Astrocyte of the spinal cord (primary cell): ENCODE measurements around the gene NCAPD2.
A peak's percentile ranks its signal among the peaks of the same experiment; 100 is the strongest.
"Not testable (repeated sequence)": the region's sequence is repeated elsewhere in the genome, so short reads cannot be mapped to it uniquely, and the experiment has no call there.

Source experiments
- DNase-seq: peaks from one replicate; pipeline ENCODE4 v3.0.0; 2011; ENCODE audit warnings: low read depth, low spot score
- H3K4me3 ChIP-seq: 2 replicates; pipeline ENCODE4 v1.5.1; 2011; ENCODE audit warnings: low read depth, mild to moderate bottlenecking, low read length, moderate library complexity
- in situ Hi-C: cut with HindIII; loops from 2 replicates; pipeline ENCODE4 v1.10.0; 2017; ENCODE audit warnings: low sequenced_read_pairs
- TF ChIP-seq, protein P1 (sequence below): IDR thresholded peaks from 2 replicates; pipeline ENCODE4 v1.5.1; 2012; ENCODE audit warnings: low read depth, mild to moderate bottlenecking, low read length, inconsistent platforms

Gene NCAPD2

GRCh38 chr12:6554168-6555017, 60.5 kb downstream of the NCAPD2 start:
- peak; percentile 77 for DNase-seq
- H3K4me3 ChIP-seq = peak overlapping the region; percentile 76
- in situ Hi-C loops = no loop called here
- TF ChIP-seq, protein P1, sequence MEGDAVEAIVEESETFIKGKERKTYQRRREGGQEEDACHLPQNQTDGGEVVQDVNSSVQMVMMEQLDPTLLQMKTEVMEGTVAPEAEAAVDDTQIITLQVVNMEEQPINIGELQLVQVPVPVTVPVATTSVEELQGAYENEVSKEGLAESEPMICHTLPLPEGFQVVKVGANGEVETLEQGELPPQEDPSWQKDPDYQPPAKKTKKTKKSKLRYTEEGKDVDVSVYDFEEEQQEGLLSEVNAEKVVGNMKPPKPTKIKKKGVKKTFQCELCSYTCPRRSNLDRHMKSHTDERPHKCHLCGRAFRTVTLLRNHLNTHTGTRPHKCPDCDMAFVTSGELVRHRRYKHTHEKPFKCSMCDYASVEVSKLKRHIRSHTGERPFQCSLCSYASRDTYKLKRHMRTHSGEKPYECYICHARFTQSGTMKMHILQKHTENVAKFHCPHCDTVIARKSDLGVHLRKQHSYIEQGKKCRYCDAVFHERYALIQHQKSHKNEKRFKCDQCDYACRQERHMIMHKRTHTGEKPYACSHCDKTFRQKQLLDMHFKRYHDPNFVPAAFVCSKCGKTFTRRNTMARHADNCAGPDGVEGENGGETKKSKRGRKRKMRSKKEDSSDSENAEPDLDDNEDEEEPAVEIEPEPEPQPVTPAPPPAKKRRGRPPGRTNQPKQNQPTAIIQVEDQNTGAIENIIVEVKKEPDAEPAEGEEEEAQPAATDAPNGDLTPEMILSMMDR = peak; percentile 79

GRCh38 chr12:6555018-6555691, 61.3 kb downstream of the NCAPD2 start:
- in situ Hi-C loops = no loop called here
- no peak for DNase-seq
- H3K4me3 ChIP-seq = peak overlapping the region; percentile 76
- TF ChIP-seq, protein P1 = no peak

DNA sequence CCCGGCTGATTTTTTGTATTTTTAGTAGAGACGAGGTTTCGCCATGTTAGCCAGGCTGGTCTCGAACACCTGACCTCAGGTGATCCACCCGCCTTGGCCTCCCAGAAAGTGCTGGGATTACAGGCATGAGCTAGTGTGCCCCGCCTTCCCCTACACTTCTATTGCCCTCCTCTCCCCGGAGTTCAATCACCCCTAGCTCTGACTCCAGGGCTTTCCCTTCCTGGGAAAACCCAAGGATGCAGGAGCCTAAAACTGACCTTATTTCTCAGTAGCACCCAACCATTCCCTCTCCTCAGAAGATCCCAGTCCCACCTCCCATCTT, 62.6 kb downstream of the NCAPD2 start:
- H3K4me3 ChIP-seq, DNase-seq, in situ Hi-C loops: not testable (repeated sequence)

GRCh38 chr12:6556857-6557256, 63.0 kb downstream of the NCAPD2 start:
- DNase-seq = no peak
- in situ Hi-C loops = no loop called here
- H3K4me3 ChIP-seq = no peak overlapping the region
- TF ChIP-seq, protein P1 = no peak

- in situ Hi-C loops, H3K4me3 ChIP-seq: not testable (repeated sequence)
- peak; percentile 62 for DNase-seq
- TF ChIP-seq, protein P1 = peak; percentile 69
These were observed 64.3 kb downstream of the NCAPD2 start for GRCh38 chr12:6558014-6558760.

- in situ Hi-C loops = no loop called here
- DNase-seq = no peak
These were observed 65.6 kb downstream of the NCAPD2 start for GRCh38 chr12:6559500-6559899.

More at GRCh38 chr12:6559500-6559899, 65.6 kb downstream of the NCAPD2 start:
- H3K4me3 ChIP-seq = no peak overlapping the region
- TF ChIP-seq, protein P1 = no peak
